GM18868 (cell line): ENCODE results near the gene KDM6B.

Experiments used
- ATAC-seq: cut with Tn5 transposase; IDR thresholded peaks from one replicate; pipeline ENCODE4 v1.9.1; 2021; ENCODE audit warnings: mild to moderate bottlenecking, moderate library complexity; ENCODE audit not compliant: unreplicated experiment

The KDM6B gene

DNA sequence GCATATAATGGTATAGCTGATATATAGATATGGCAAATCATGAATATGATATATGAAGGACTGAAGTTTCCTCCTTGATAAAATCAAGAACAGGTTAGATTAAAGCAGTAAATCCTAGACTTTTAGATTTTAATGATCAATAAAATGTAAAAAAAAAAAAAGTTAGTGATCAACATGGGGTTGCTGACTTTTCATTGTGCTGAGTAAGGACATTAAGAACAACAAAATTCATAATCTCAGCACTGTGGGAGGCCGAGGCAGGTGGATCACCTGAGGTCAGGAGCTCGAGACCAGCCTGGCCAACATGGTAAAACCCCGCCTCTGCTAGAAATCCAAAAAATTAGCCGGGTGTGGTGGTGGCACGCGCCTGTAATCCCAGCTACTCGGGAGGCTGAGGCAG is 44.2 kb downstream of the KDM6B start:
- ATAC-seq: no peak

DNA sequence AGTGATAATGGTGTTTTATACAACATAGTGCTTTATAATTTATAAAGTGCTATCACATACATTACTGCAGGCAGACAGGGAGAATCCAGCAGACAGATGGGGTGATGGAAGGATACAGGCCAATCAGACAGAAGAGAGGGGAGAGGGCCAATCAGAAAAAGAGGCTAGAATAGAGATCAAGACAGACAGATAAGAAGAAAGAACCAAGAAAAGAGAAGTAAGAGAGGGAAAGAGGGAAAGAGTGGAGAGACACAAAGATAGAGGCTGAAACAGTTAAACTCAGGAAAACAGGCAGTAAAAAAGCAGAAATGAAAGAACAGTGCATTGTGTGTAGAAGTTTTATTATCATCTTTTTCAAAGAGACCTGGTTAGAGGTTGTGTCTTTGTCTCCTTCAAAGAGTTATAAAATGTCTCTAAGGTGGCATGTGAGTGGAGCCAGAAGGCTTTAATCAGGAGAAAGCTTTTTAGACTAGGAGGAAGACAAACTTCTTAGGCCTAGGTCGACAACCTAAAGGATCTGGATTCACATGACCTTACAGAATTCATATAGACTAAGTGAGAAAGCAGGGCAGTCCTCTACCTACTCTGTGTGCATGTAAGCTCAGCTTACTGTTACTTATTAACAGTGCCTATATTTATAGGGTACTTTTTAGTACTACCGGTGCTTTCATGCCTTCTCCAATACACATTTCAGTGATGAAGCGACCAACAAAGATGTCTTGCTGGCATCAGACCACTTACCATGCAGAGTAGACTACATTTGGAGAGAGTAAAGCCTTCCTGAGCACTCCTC is 46.3 kb downstream of the KDM6B start:
- no peak for ATAC-seq

GRCh38 chr17:7881276-7882054 is 47.4 kb downstream of the KDM6B start:
- no peak for ATAC-seq

DNA sequence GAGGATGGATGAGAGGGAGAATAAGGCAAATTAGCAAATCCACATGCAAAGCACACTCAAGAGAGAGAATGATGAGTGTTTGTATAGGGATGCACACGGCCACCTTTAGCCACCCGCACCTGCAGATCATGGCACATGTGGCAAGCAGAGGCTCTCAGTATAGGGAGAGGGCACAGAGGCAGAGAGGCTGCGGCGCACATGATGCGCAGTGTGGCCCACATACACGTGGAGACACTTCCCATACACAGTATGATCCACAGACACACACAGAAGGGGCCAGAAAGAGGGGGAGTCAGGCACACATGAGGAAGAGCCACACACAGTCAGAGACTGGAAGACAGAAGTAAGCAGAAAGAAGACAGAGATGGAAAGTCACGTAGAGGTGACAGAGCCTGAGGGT is 48.1 kb downstream of the KDM6B start:
- ATAC-seq: no peak

- no peak for ATAC-seq
These were observed 48.6 kb downstream of the KDM6B start for GRCh38 chr17:7882629-7883028.
